HepG2 (cell line): ENCODE results near the gene HSPA14. TPM values are rescaled to one million over a fixed set of nuclear protein-coding genes. Genes with fewer than 3 reads are reported as not detected.

Experiments used
- ATAC-seq: fragments of 200-7000 bp; cut with Tn5 transposase; 3 replicates; pipeline ENCODE4 v1.9.1; 2020; ENCODE audit warnings: mild to moderate bottlenecking, moderate library complexity
- BruUV-seq: library from RNA; stranded (reverse); fragments of 400-500 nt; replicated peaks from 2 replicates; lab custom pipeline; 2021; lab: Mats Ljungman, UMichigan
- CTCF ChIA-PET: fragments of 300-600 bp; formaldehyde crosslinking; extraction: SDS; loops from one replicate; lab custom pipeline; 2021; ENCODE audit warnings: low total read pairs, inconsistent platforms, low intra/inter-chr PET ratio; lab: Yijun Ruan, JAX
- POLR2A ChIA-PET: fragments of 350-600 bp; sonication (Branson Sonifier 250); formaldehyde crosslinking; loops from one replicate; lab custom pipeline; 2020; ENCODE audit warnings: antibody characterized with exemption, inconsistent platforms; lab: Yijun Ruan, JAX
- DNase-seq: peaks from one replicate; pipeline ENCODE4 v3.0.0-alpha.2; 2015; ENCODE audit warnings: low spot score
- FAIRE-seq: peaks from 3 replicates; lab custom pipeline; 2011; peaks lifted over from hg19 to GRCh38; lab: Jason Lieb, UNC
- H2AFZ ChIP-seq: one replicate; pipeline ENCODE4 v1.6.1; 2011; ENCODE audit warnings: low read length, inconsistent platforms
- H3K27ac ChIP-seq: fragments of 300-600 bp; 3 replicates; pipeline ENCODE4 v1.8.0; 2011; ENCODE audit warnings: mixed run types, mild to moderate bottlenecking, mixed read lengths, low read length, inconsistent platforms; ENCODE audit not compliant: insufficient read depth; ENCODE audit errors: extremely low read length
- H3K27me3 ChIP-seq, 2 experiments: fragments of 200-600 bp in 1 of 2; 2 replicates in 1 of 2; 3 replicates in 1 of 2; pipeline versions ENCODE4 v1.6.0 to v1.8.0; 2011; ENCODE audit warnings: low read length in 2 of 2, mild to moderate bottlenecking in 2 of 2, moderate library complexity in 2 of 2, inconsistent platforms in 1 of 2; ENCODE audit not compliant: insufficient read depth in 2 of 2, control insufficient read depth in 1 of 2
- H3K36me3 ChIP-seq, 2 experiments: fragments of 200-600 bp in 1 of 2; replicated peaks in 1 of 2; 2 replicates in 1 of 2; 3 replicates in 1 of 2; pipeline versions ENCODE4 v1.5.1 to v1.8.0; 2011; ENCODE audit warnings: low read length in 2 of 2, inconsistent platforms in 1 of 2; ENCODE audit not compliant: insufficient read depth in 2 of 2, control insufficient read depth in 1 of 2
- H3K4me1 ChIP-seq: 2 replicates; pipeline ENCODE4 v1.5.1; 2012; ENCODE audit warnings: low read length, inconsistent platforms; ENCODE audit not compliant: insufficient read depth
- H3K4me2 ChIP-seq: 2 replicates; pipeline ENCODE4 v1.6.0; 2011; ENCODE audit warnings: low read depth, low read length, inconsistent platforms
- H3K4me3 ChIP-seq, 3 experiments: fragments of 200-600 bp in 1 of 3; sonication (generic), shearing (Covaris generic) in 1 of 3; replicated peaks in 1 of 3; 2 replicates each; pipeline ENCODE4 v1.5.1; 2011 to 2016; ENCODE audit warnings: low read length in 3 of 3, inconsistent platforms in 2 of 3, low read depth in 2 of 3, mild to moderate bottlenecking in 2 of 3, control low read depth in 1 of 3, mixed read lengths in 1 of 3; ENCODE audit not compliant: insufficient read depth in 1 of 3
- H3K79me2 ChIP-seq: one replicate; pipeline ENCODE4 v1.6.1; 2011; ENCODE audit warnings: low read length, inconsistent platforms; ENCODE audit not compliant: insufficient read depth
- H3K9ac ChIP-seq: 2 replicates; pipeline ENCODE4 v1.6.0; 2011; ENCODE audit warnings: mild to moderate bottlenecking, low read depth, low read length, inconsistent platforms; ENCODE audit not compliant: insufficient read depth
- H3K9me3 ChIP-seq: 2 replicates; pipeline ENCODE4 v1.5.1; 2012; ENCODE audit warnings: mild to moderate bottlenecking, low read length
- H4K20me1 ChIP-seq: 2 replicates; pipeline ENCODE4 v1.6.0; 2011; ENCODE audit warnings: inconsistent platforms, mild to moderate bottlenecking, low read length, moderate library complexity; ENCODE audit not compliant: insufficient read depth
- ATF7 ChIP-seq, 2 experiments: fragments of 450-650 bp in 1 of 2; sonication (generic) in 1 of 2; formaldehyde crosslinking in 1 of 2; IDR thresholded peaks; 2 replicates each; pipeline versions ENCODE4 v1.4.0 to v1.6.1; 2016 to 2020; ENCODE audit warnings: antibody characterized with exemption in 1 of 2, mild to moderate bottlenecking in 1 of 2, missing genetic modification reagents in 1 of 2
- DZIP1 ChIP-seq: sonication (generic); formaldehyde crosslinking; IDR thresholded peaks from 2 replicates; pipeline ENCODE4 v1.5.0; 2020; ENCODE audit warnings: mild to moderate bottlenecking, missing genetic modification reagents
- TBL1XR1 ChIP-seq: fragments of 150-350 bp; IDR thresholded peaks from 2 replicates; pipeline ENCODE4 v1.6.1; 2014; ENCODE audit warnings: borderline replicate concordance, low read length; ENCODE audit not compliant: partially characterized antibody
- ZNF318 ChIP-seq: sonication (generic); formaldehyde crosslinking; IDR thresholded peaks from 2 replicates; pipeline ENCODE4 v1.4.0; 2020; ENCODE audit warnings: mild to moderate bottlenecking, missing genetic modification reagents
- ZNF503 ChIP-seq: sonication (generic); formaldehyde crosslinking; IDR thresholded peaks from 2 replicates; pipeline ENCODE4 v1.4.0; 2020; ENCODE audit warnings: missing genetic modification reagents
- ZNF841 ChIP-seq: sonication (generic); formaldehyde crosslinking; IDR thresholded peaks from 2 replicates; pipeline ENCODE4 v1.8.1; 2023; ENCODE audit warnings: missing genetic modification reagents, borderline replicate concordance
- ZSCAN31 ChIP-seq: sonication (generic); formaldehyde crosslinking; IDR thresholded peaks from 2 replicates; pipeline ENCODE4 v1.5.0; 2020; ENCODE audit warnings: low read depth, mild to moderate bottlenecking, missing genetic modification reagents
- in situ Hi-C: cut with HindIII; loops from 2 replicates; pipeline ENCODE4 v1.10.0; 2017; ENCODE audit warnings: low pct_unique_long_range_greater_than_20kb; ENCODE audit not compliant: extremely low pct_ligation_motif_present
- intact Hi-C: fragments of 100-400 bp; cut with micrococcal nuclease; formaldehyde crosslinking; loops from one replicate; pipeline ENCODE4 v1.10.0; 2022; ENCODE audit not compliant: unreplicated experiment
- polyA plus RNA-seq, 8 experiments: library from polyadenylated mRNA; depleted of rRNA in 3 of 8; stranded (reverse) in 7 of 8; unstranded in 1 of 8; fragments of >200 nt; fragmentation: Illumina TruSeq in 4 of 8; extraction: Trizol in 4 of 8; gene quantifications; 2 replicates each; pipeline versions ENCODE4 v1.2.1 to v1.2.3, GENCODE V29; 2011 to 2016; ENCODE audit warnings: low read depth in 4 of 8, missing spikeins in 1 of 8, mixed read lengths in 1 of 8; ENCODE audit not compliant: insufficient read depth in 1 of 8
- total RNA-seq, 5 experiments: library from RNA; depleted of rRNA; stranded (reverse); fragments of >200 nt; fragmentation: Illumina TruSeq; extraction: Trizol; gene quantifications; 2 replicates each; pipeline ENCODE4 v1.2.3, GENCODE V29; 2016; ENCODE audit warnings: low read depth in 1 of 5

The HSPA14 gene
- total and polyA plus RNA-seq, 2 of the 13 experiments (the other 11 are each of a cell fraction or from before 2014, with no cell fraction given): 10.7 to 29.8 TPM

GRCh38 chr10:14859775-14860174, 21.7 kb downstream of the HSPA14 start:
- H3K4me3 ChIP-seq: no peak overlapping the region
- no peaks in the 10 kb centered on the region for H3K9me3 ChIP-seq
- no peaks in the 10 kb centered on the region for H3K27me3 ChIP-seq
- H3K9ac ChIP-seq: no peak overlapping the region
- no peak overlapping the region for H3K4me2 ChIP-seq
- no peak overlapping the region for H2AFZ ChIP-seq
- POLR2A ChIA-PET: no interaction called here
- no peaks in the 10 kb centered on the region for H3K79me2 ChIP-seq
- H4K20me1 ChIP-seq: no peaks in the 10 kb centered on the region
- CTCF ChIA-PET: no interaction called here
- peaks cover 0 to 6% of the 10 kb centered on the region in 2 experiments; a peak in 2 of 5 replicates for H3K36me3 ChIP-seq
- no peak for FAIRE-seq
- TF ChIP-seq ZSCAN31 (CRISPR knock-in tag) (no peak), ZNF503 (CRISPR knock-in tag) (no peak), ZNF841 (no peak), DZIP1 (no peak), TBL1XR1 (no peak), ZNF318 (CRISPR knock-in tag) (no peak), ATF7 (IDR thresholded peaks at IDR 0.05) (peak; percentile 16; the same call in 1 of the 2 replicates), ATF7 (CRISPR knock-in tag; IDR thresholded peaks at IDR 0.05) (no peak)
- no peak for ATAC-seq
- no peak overlapping the region for H3K27ac ChIP-seq
- intact Hi-C loops (no loop called here), in situ Hi-C loops (no loop called here)
- peaks cover 10% of the 10 kb centered on the region; the same call in 1 of the 2 replicates for H3K4me1 ChIP-seq
- BruUV-seq: no TSS peak
- no peak for DNase-seq
